GM23338 (cell line): Measurements from ENCODE around the gene SLC66A2. TPM values are rescaled to one million over a fixed set of nuclear protein-coding genes. Genes with fewer than 3 reads are reported as not detected.

Experiments used
- ATAC-seq: fragments of 200-7000 bp; cut with Tn5 transposase; 3 replicates; pipeline ENCODE4 v1.9.1; 2020
- DNase-seq: peaks from one replicate; pipeline ENCODE4 v3.0.0-alpha.2; 2015; ENCODE audit warnings: low spot score
- H2AFZ ChIP-seq: fragments of 200-600 bp; sonication (generic); 2 replicates; pipeline ENCODE4 v1.8.0; 2016; ENCODE audit warnings: antibody characterized with exemption, mild to moderate bottlenecking, moderate library complexity
- H3F3A ChIP-seq: fragments of 200-600 bp; sonication (generic); replicated peaks from 2 replicates; pipeline ENCODE4 v1.8.0; 2017; ENCODE audit warnings: antibody characterized with exemption, mixed run types, low read depth
- H3K27ac ChIP-seq: fragments of 200-600 bp; sonication (generic); 2 replicates; pipeline ENCODE4 v1.6.1; 2016; ENCODE audit warnings: low read depth
- H3K27me3 ChIP-seq: fragments of 200-600 bp; sonication (generic); 2 replicates; pipeline ENCODE4 v1.8.0; 2016; ENCODE audit warnings: mild to moderate bottlenecking, mixed run types, moderate library complexity; ENCODE audit not compliant: insufficient read depth
- H3K36me3 ChIP-seq: fragments of 200-600 bp; sonication (generic); 2 replicates; pipeline ENCODE4 v1.8.0; 2016; ENCODE audit warnings: mild to moderate bottlenecking; ENCODE audit not compliant: insufficient read depth
- H3K4me1 ChIP-seq: fragments of 200-600 bp; sonication (generic); 2 replicates; pipeline ENCODE4 v1.8.0; 2016; ENCODE audit warnings: mild to moderate bottlenecking, moderate library complexity; ENCODE audit not compliant: insufficient read depth
- H3K4me2 ChIP-seq: fragments of 200-600 bp; sonication (generic); 2 replicates; pipeline ENCODE4 v1.7.1; 2017; ENCODE audit warnings: mixed run types
- H3K4me3 ChIP-seq: fragments of 200-600 bp; sonication (generic); 2 replicates; pipeline ENCODE4 v1.6.1; 2016; ENCODE audit warnings: mixed run types
- H3K79me2 ChIP-seq: fragments of 200-600 bp; sonication (generic); replicated peaks from 2 replicates; pipeline ENCODE4 v1.8.0; 2017; ENCODE audit warnings: mild to moderate bottlenecking; ENCODE audit not compliant: insufficient read depth
- H3K9me2 ChIP-seq: fragments of 200-600 bp; sonication (generic); 2 replicates; pipeline ENCODE4 v1.8.0; 2017; ENCODE audit not compliant: insufficient read depth
- H4K20me1 ChIP-seq: fragments of 200-600 bp; sonication (generic); replicated peaks from 2 replicates; pipeline ENCODE4 v1.8.0; 2017; ENCODE audit warnings: mild to moderate bottlenecking; ENCODE audit not compliant: insufficient read depth
- H3K27ac Mint-ChIP-seq: 2 replicates; pipeline ENCODE4 v1.8.0; 2020; ENCODE audit warnings: inconsistent platforms, mild to moderate bottlenecking, moderate library complexity, mixed read lengths
- H3K27me3 Mint-ChIP-seq: 3 replicates; pipeline ENCODE4 v1.8.0; 2022; ENCODE audit warnings: low read depth, mild to moderate bottlenecking, moderate library complexity, mixed read lengths, inconsistent platforms; ENCODE audit not compliant: insufficient read depth, poor library complexity
- H3K36me3 Mint-ChIP-seq: 3 replicates; pipeline ENCODE4 v1.8.0; 2021; ENCODE audit warnings: low read depth, mild to moderate bottlenecking, inconsistent platforms, moderate library complexity, mixed read lengths
- H3K4me1 Mint-ChIP-seq: 3 replicates; pipeline ENCODE4 v1.8.0; 2020; ENCODE audit warnings: mild to moderate bottlenecking, inconsistent platforms, mixed read lengths
- H3K4me3 Mint-ChIP-seq: 3 replicates; pipeline ENCODE4 v1.8.0; 2021; ENCODE audit warnings: moderate library complexity, mild to moderate bottlenecking, inconsistent platforms, mixed read lengths
- H3K9me3 Mint-ChIP-seq: 3 replicates; pipeline ENCODE4 v1.8.0; 2020; ENCODE audit warnings: moderate library complexity, mild to moderate bottlenecking, inconsistent platforms, mixed read lengths
- CTCF ChIP-seq, 2 experiments: fragments of 200-600 bp in 1 of 2; sonication (generic) in 1 of 2; conservative IDR thresholded peaks; 2 replicates each; pipeline versions ENCODE4 v1.5.1 to v1.6.1; 2016 to 2017; ENCODE audit warnings: antibody characterized with exemption in 2 of 2, low read depth in 2 of 2, mild to moderate bottlenecking in 2 of 2, moderate library complexity in 1 of 2
- ETS1 ChIP-seq: IDR thresholded peaks from 2 replicates; pipeline ENCODE4 v1.6.1; 2016; ENCODE audit warnings: antibody characterized with exemption
- EZH2phosphoT487 ChIP-seq: fragments of 200-600 bp; sonication (generic); IDR thresholded peaks from one replicate; pipeline ENCODE4 v1.8.1; 2018; ENCODE audit warnings: antibody characterized with exemption; ENCODE audit not compliant: unreplicated experiment
- JUNB ChIP-seq: IDR thresholded peaks from one replicate; pipeline ENCODE4 v1.6.1; 2016; ENCODE audit warnings: antibody characterized with exemption; ENCODE audit not compliant: unreplicated experiment
- NANOG ChIP-seq: IDR thresholded peaks from 2 replicates; pipeline ENCODE4 v1.6.1; 2016; ENCODE audit warnings: antibody characterized with exemption, borderline replicate concordance
- POLR2AphosphoS5 ChIP-seq: IDR thresholded peaks from 2 replicates; pipeline ENCODE4 v1.6.1; 2016; ENCODE audit warnings: antibody characterized with exemption, low read depth
- REST ChIP-seq: IDR thresholded peaks from one replicate; pipeline ENCODE4 v1.6.1; 2018; ENCODE audit warnings: antibody characterized with exemption; ENCODE audit not compliant: unreplicated experiment
- STAT1 ChIP-seq: IDR thresholded peaks from one replicate; pipeline ENCODE4 v1.6.1; 2016; ENCODE audit warnings: antibody characterized with exemption; ENCODE audit not compliant: unreplicated experiment
- ZNF331 ChIP-seq: fragments of 250-450 bp; sonication (Bioruptor Pico); IDR thresholded peaks from 2 replicates; pipeline ENCODE4 v1.5.0; 2020; ENCODE audit warnings: low read depth, mild to moderate bottlenecking, moderate library complexity
- polyA plus RNA-seq: library from polyadenylated mRNA; unstranded; fragments of >200 nt; fragmentation: Nextera tagmentation; extraction: Ambion mirVana; gene quantifications from 2 replicates; pipeline ENCODE4 v1.2.1, GENCODE V29; 2016
- total RNA-seq: library from RNA; depleted of rRNA; stranded (reverse); fragments of >200 nt; shearing (Covaris generic); gene quantifications from 2 replicates; pipeline ENCODE4 v1.2.3, GENCODE V29; 2014

The SLC66A2 gene
- total and polyA plus RNA-seq, 2 experiments from 2014 or later, result 4.0 to 18.1 TPM

GRCh38 chr18:79868168-79868784 is 83.2 kb downstream of the SLC66A2 start:
- no peak for ATAC-seq

GRCh38 chr18:79867666-79868065 is 83.8 kb downstream of the SLC66A2 start:
- DNase-seq (no peak), ATAC-seq (no peak)
- H3K27ac Mint-ChIP-seq, result no peak overlapping the region; the same call in 1 of the 2 replicates
- no peak overlapping the region for H3K4me2 ChIP-seq
- no peak for TF ChIP-seq POLR2AphosphoS5
- no peak for TF ChIP-seq STAT1
- TF ChIP-seq REST, result no peak
- no peak for TF ChIP-seq CTCF (conservative IDR thresholded peaks at IDR 0.05; ENCODE audit: low read depth in 2 of 2)
- TF ChIP-seq NANOG, result no peak
- H3K36me3 ChIP-seq, result no peaks in the 10 kb centered on the region
- no peaks in the 10 kb centered on the region for H3K36me3 Mint-ChIP-seq
- H3K4me3 ChIP-seq, result no peak overlapping the region
- H3F3A ChIP-seq, result no peaks in the 10 kb centered on the region
- no peaks in the 10 kb centered on the region for H3K27me3 ChIP-seq
- no peak overlapping the region for H3K27ac ChIP-seq
- no peaks in the 10 kb centered on the region for H4K20me1 ChIP-seq
- no peak overlapping the region for H3K4me3 Mint-ChIP-seq
- no peaks in the 10 kb centered on the region for H3K4me1 ChIP-seq
- no peaks in the 10 kb centered on the region for H3K9me2 ChIP-seq
- no peak overlapping the region for H2AFZ ChIP-seq
- peaks cover 2% of the 10 kb centered on the region; the same call in 2 of the 3 replicates for H3K4me1 Mint-ChIP-seq
- H3K79me2 ChIP-seq, result no peaks in the 10 kb centered on the region
- no peaks in the 10 kb centered on the region for H3K9me3 Mint-ChIP-seq
- H3K27me3 Mint-ChIP-seq, result peaks cover 8% of the 10 kb centered on the region

More at GRCh38 chr18:79868168-79868784, 83.2 kb downstream of the SLC66A2 start:
- Histone ChIP-seq H3K4me3 (no peak overlapping the region), H3K36me3 (no peaks in the 10 kb centered on the region), H3K27ac (no peak overlapping the region), H3F3A (no peaks in the 10 kb centered on the region), H3K4me1 (no peaks in the 10 kb centered on the region), H3K4me2 (no peak overlapping the region), H2AFZ (no peak overlapping the region), H3K27me3 (no peaks in the 10 kb centered on the region), H3K79me2 (no peaks in the 10 kb centered on the region), H4K20me1 (no peaks in the 10 kb centered on the region), H3K9me2 (no peaks in the 10 kb centered on the region)
- Mint-ChIP-seq H3K4me1 (peaks cover 2% of the 10 kb centered on the region; the same call in 2 of the 3 replicates), H3K36me3 (no peaks in the 10 kb centered on the region), H3K4me3 (no peak overlapping the region), H3K27ac (no peak overlapping the region; the same call in 1 of the 2 replicates), H3K9me3 (no peaks in the 10 kb centered on the region), H3K27me3 (peaks cover 6% of the 10 kb centered on the region)
- no peak for DNase-seq
- TF ChIP-seq ETS1, result no peak
- no peak for TF ChIP-seq NANOG
- TF ChIP-seq EZH2phosphoT487, result no peak
- TF ChIP-seq JUNB, result no peak
- TF ChIP-seq ZNF331 (CRISPR knock-in tag), result no peak
- no peak for TF ChIP-seq POLR2AphosphoS5
